ENCODE results near the gene KCNH1. TPM values are rescaled to one million over a fixed set of nuclear protein-coding genes. Genes with fewer than 3 reads are reported as not detected.

Gene KCNH1
- total RNA-seq, 1 experiment from 2014 or later = not detected

GRCh38 chr1:210781652-210782051 is 352.3 kb downstream of the KCNH1 start:
- H3K4me1 ChIP-seq = no peaks in the 10 kb centered on the region
- no peaks in the 10 kb centered on the region for H3K9me3 ChIP-seq
- Mint-ChIP-seq H3K27me3 (ENCODE audit: insufficient read depth, unreplicated experiment) (peaks cover 12% of the 10 kb centered on the region), H3K27ac (ENCODE audit: unreplicated experiment) (no peak overlapping the region), H3K4me1 (ENCODE audit: low read depth, unreplicated experiment) (no peaks in the 10 kb centered on the region), H3K9me3 (ENCODE audit: unreplicated experiment) (no peaks in the 10 kb centered on the region), H3K4me3 (ENCODE audit: unreplicated experiment) (no peak overlapping the region), H3K36me3 (ENCODE audit: insufficient read depth, unreplicated experiment) (no peaks in the 10 kb centered on the region)
- H3K4me3 ChIP-seq (ENCODE audit: low read depth, low read length) = no peak overlapping the region
- ChIA-PET POLR2A (no interaction called here), CTCF (no interaction called here)
- no peak for DNase-seq
- H3K36me3 ChIP-seq (ENCODE audit: control insufficient read depth, insufficient read depth, low read length) = no peaks in the 10 kb centered on the region
- intact Hi-C loops (cut with micrococcal nuclease; ENCODE audit: unreplicated experiment) = no loop called here
- TF ChIP-seq CTCF (IDR thresholded peaks at IDR 0.05; ENCODE audit: insufficient read depth in 1 of 2, low read depth in 1 of 2, low read length in 1 of 2, severe bottlenecking in 1 of 2, unreplicated experiment in 1 of 2) = no peak
- BruUV-seq (replicated peaks) = no TSS peak
- no peaks in the 10 kb centered on the region for H3K27me3 ChIP-seq (replicated peaks; ENCODE audit: control insufficient read depth, insufficient read depth, low read length)

- Mint-ChIP-seq H3K4me1 (ENCODE audit: low read depth, unreplicated experiment) (no peaks in the 10 kb centered on the region), H3K4me3 (ENCODE audit: unreplicated experiment) (no peak overlapping the region), H3K27me3 (ENCODE audit: insufficient read depth, unreplicated experiment) (peaks cover 12% of the 10 kb centered on the region), H3K27ac (ENCODE audit: unreplicated experiment) (no peak overlapping the region), H3K9me3 (ENCODE audit: unreplicated experiment) (no peaks in the 10 kb centered on the region), H3K36me3 (ENCODE audit: insufficient read depth, unreplicated experiment) (no peaks in the 10 kb centered on the region)
- ChIA-PET CTCF (no interaction called here), POLR2A (no interaction called here)
- Histone ChIP-seq H3K4me1 (no peaks in the 10 kb centered on the region), H3K27me3 (replicated peaks; ENCODE audit: control insufficient read depth, insufficient read depth, low read length) (no peaks in the 10 kb centered on the region), H3K9me3 (no peaks in the 10 kb centered on the region), H3K4me3 (ENCODE audit: low read depth, low read length) (no peak overlapping the region), H3K36me3 (ENCODE audit: control insufficient read depth, insufficient read depth, low read length) (no peaks in the 10 kb centered on the region)
- no TSS peak for BruUV-seq (replicated peaks)
- no peak for TF ChIP-seq CTCF (IDR thresholded peaks at IDR 0.05; ENCODE audit: insufficient read depth in 1 of 2, low read depth in 1 of 2, low read length in 1 of 2, severe bottlenecking in 1 of 2, unreplicated experiment in 1 of 2)
- intact Hi-C loops (cut with micrococcal nuclease; ENCODE audit: unreplicated experiment) = loop anchor here (5.0 kb wide), 1 partner anchor 332 kb away; no protein-coding TSS in a partner anchor
- no peak for DNase-seq
Measured at GRCh38 chr1:210779269-210779668, 354.7 kb downstream of the KCNH1 start.

DNA sequence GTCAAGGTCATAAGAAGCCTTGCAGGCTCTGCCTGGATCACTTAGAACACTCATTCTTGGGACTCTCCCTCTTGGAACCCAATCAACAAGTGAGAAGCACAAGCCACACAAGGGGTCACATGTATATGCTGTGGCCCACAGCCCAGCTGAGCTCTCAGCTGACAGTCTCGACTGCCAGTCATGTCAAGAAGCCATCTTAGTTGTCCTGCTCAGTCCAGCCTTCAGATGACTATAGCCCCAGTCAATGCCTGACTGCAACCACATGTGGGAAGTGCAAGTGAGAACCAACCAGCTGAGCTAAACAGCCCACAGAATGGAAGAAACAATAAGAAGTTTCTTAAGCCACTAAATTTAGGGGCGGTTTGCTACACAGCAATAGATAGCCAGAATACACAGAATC is 356.0 kb downstream of the KCNH1 start:
- Histone ChIP-seq H3K27me3 (replicated peaks; ENCODE audit: control insufficient read depth, insufficient read depth, low read length) (no peaks in the 10 kb centered on the region), H3K4me3 (ENCODE audit: low read depth, low read length) (no peak overlapping the region), H3K9me3 (no peaks in the 10 kb centered on the region), H3K36me3 (ENCODE audit: control insufficient read depth, insufficient read depth, low read length) (no peaks in the 10 kb centered on the region), H3K4me1 (no peaks in the 10 kb centered on the region)
- intact Hi-C loops (cut with micrococcal nuclease; ENCODE audit: unreplicated experiment) = loop anchor here (5.0 kb wide), 1 partner anchor 331 kb away; no protein-coding TSS in a partner anchor
- Mint-ChIP-seq H3K9me3 (ENCODE audit: unreplicated experiment) (no peaks in the 10 kb centered on the region), H3K27me3 (ENCODE audit: insufficient read depth, unreplicated experiment) (peaks cover 12% of the 10 kb centered on the region), H3K4me1 (ENCODE audit: low read depth, unreplicated experiment) (no peaks in the 10 kb centered on the region), H3K4me3 (ENCODE audit: unreplicated experiment) (no peak overlapping the region), H3K36me3 (ENCODE audit: insufficient read depth, unreplicated experiment) (no peaks in the 10 kb centered on the region), H3K27ac (ENCODE audit: unreplicated experiment) (no peak overlapping the region)
- ChIA-PET CTCF (no interaction called here), POLR2A (no interaction called here)
- no peak for TF ChIP-seq CTCF (IDR thresholded peaks at IDR 0.05; ENCODE audit: insufficient read depth in 1 of 2, low read depth in 1 of 2, low read length in 1 of 2, severe bottlenecking in 1 of 2, unreplicated experiment in 1 of 2)
- no peak for DNase-seq
- BruUV-seq (replicated peaks) = no TSS peak
